ENCODE data around the gene SPATA31A3. TPM values are rescaled to one million over a fixed set of nuclear protein-coding genes. Genes with fewer than 3 reads are reported as not detected.
"Not testable (repeated sequence)": the region's sequence is repeated elsewhere in the genome, so short reads cannot be mapped to it uniquely, and the experiment has no call there.

SPATA31A3 gene
- not detected for total RNA-seq

- not testable (repeated sequence) for DNase-seq (ENCODE audit: low spot score)
Observed at GRCh38 chr9:66992450-66992849, at the start of gene SPATA31A3. Gene SPATA31A3, minus strand, starts transcription at chr9:66992550. Its CDS starts 29 bp downstream, at chr9:66992521.

DNA sequence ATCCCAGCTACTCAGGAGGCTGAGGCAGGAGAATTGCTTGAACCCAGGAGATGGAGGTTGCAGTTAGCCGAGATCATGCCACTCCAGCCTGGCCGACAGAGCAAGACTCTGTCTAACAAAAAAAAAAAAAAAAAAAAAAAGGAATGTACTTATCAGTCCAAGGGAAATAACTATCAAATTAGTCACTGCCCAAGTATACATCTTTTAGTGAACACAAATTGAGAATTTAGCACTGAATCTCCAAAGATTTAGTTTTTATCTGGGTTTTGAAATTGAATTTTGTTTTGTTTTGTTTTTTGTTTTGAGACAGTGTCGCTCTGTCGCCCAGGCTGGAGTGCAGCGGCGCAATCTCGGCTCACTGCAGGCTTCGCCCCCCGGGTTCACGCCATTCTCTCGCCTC is 39.8 kb downstream of the SPATA31A3 start:
- DNase-seq (ENCODE audit: low spot score) = not testable (repeated sequence)

- not testable (repeated sequence) for DNase-seq (ENCODE audit: low spot score)
Observed at GRCh38 chr9:66942400-66943155, 49.8 kb downstream of the SPATA31A3 start.

DNA sequence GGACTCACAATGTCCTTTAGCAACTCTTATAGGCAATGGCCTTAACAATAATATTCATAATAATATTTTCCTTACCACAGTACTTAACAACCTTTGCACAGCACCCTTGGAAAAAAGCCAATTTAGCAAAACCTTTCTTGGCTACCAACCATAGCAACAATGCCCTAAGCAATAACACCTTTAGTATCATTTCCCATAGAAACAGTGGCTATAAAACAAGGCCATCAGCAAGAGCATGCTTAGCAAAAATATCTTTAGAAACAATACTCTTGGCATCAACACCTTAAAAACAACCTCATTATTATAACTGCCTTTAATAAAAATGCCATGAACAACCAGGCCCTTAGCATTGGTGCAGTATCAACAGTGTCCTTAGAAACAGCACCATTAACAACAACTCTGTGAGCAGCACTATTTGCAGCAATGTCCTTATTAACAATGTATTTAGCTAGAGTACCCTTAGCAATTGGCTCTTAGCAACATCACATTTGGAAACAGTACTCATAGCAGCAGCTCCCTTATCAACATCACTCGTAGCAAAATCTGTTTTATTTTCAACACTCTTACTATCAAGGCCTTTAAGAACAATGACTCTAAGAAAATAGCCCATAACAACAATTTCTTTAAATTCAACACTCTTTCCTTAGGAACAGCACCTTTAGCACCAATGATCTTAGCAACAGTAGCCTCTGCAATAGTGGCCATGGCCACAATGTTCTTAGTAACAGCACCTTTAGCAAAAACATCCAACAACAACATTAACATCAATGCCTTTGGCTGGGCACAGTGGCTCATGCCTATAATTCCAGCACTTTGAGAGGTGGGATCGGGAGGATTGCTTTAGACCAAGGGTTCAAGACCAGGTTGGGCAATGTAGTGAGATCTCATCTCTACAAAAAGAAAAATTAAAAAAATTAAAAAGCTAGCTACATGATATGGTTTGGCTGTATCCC is 52.2 kb downstream of the SPATA31A3 start:
- not testable (repeated sequence) for DNase-seq (ENCODE audit: low spot score)

GRCh38 chr9:66938322-66938721 is 54.0 kb downstream of the SPATA31A3 start:
- DNase-seq (ENCODE audit: low spot score) = not testable (repeated sequence)

DNA sequence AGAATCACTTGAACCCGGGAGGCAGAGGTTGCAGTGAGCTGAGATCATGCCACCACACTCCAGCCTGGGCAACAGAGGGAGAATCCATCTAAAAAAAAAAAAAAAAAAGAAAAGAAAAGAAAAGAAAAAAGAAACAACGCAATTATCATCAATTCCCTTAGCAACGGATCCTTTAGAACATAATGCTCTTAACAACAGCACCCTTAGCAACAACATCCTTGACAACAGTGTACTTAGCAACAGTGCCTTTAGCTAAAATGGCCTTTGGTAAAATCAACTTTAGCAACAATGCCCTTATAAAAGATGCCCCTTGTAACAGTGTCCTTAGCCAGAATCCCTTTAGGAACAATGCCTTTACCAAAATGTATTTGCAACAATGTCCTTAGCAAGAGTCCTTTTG is 54.7 kb downstream of the SPATA31A3 start:
- not testable (repeated sequence) for DNase-seq (ENCODE audit: low spot score)

Other genes starting within 250 kb of the SPATA31A3 start
- 4.5 TPM for gene ZNF658, start 91.8 kb downstream of the SPATA31A3 start, total RNA-seq

Measured in mucosa of gallbladder (tissue), 1 donor.